H1 (cell line): Measurements from ENCODE around the gene YLPM1. TPM values are rescaled to one million over a fixed set of nuclear protein-coding genes. Genes with fewer than 3 reads are reported as not detected.

Source experiments
- CTCF ChIA-PET: fragments of 300-600 bp; sonication (Branson Sonifier 250); formaldehyde crosslinking; loops from one replicate; lab custom pipeline; 2021; ENCODE audit not compliant: partially characterized antibody; lab: Charles Lee
- POLR2A ChIA-PET: fragments of 300-600 bp; sonication (Branson Sonifier 250); formaldehyde crosslinking; loops from one replicate; lab custom pipeline; 2021; ENCODE audit warnings: inconsistent platforms; ENCODE audit not compliant: partially characterized antibody; lab: Charles Lee
- DNase-seq, 2 experiments: peaks; one replicate each; pipeline versions ENCODE4 v3.0.0 to v3.0.0-alpha.2; 2010 to 2022; ENCODE audit warnings: low spot score in 2 of 2, low read depth in 1 of 2, mixed read lengths in 1 of 2
- FAIRE-seq: peaks from 2 replicates; lab custom pipeline; 2011; peaks lifted over from hg19 to GRCh38; lab: Jason Lieb, UNC
- H2AFZ ChIP-seq: 2 replicates; pipeline ENCODE4 v1.8.1; 2012; ENCODE audit warnings: low read length, inconsistent platforms
- H2AK5ac ChIP-seq: 2 replicates; pipeline ENCODE4 v1.6.1; 2013; ENCODE audit warnings: low read depth, low read length
- H2BK120ac ChIP-seq: replicated peaks from 2 replicates; pipeline ENCODE3; 2013; ENCODE audit warnings: low read depth, low read length, inconsistent platforms
- H2BK12ac ChIP-seq: 2 replicates; pipeline ENCODE4 v1.6.1; 2013; ENCODE audit warnings: low read depth, low read length
- H2BK15ac ChIP-seq: 2 replicates; pipeline ENCODE4 v1.6.1; 2013; ENCODE audit warnings: low read length
- H2BK20ac ChIP-seq: 2 replicates; pipeline ENCODE4 v1.6.1; 2013; ENCODE audit warnings: low read length
- H2BK5ac ChIP-seq: 2 replicates; pipeline ENCODE4 v1.6.1; 2013; ENCODE audit warnings: low read depth, low read length
- H3K14ac ChIP-seq: 2 replicates; pipeline ENCODE4 v1.6.1; 2013; ENCODE audit warnings: inconsistent platforms; ENCODE audit not compliant: insufficient read length
- H3K18ac ChIP-seq: 2 replicates; pipeline ENCODE4 v1.6.1; 2013; ENCODE audit warnings: low read length; ENCODE audit errors: extremely low read depth
- H3K23ac ChIP-seq: 2 replicates; pipeline ENCODE4 v1.6.1; 2013; ENCODE audit warnings: inconsistent platforms; ENCODE audit not compliant: insufficient read length
- H3K23me2 ChIP-seq: 2 replicates; pipeline ENCODE4 v1.6.1; 2013; ENCODE audit warnings: low read depth, low read length
- H3K27ac ChIP-seq: 2 replicates; pipeline ENCODE4 v1.6.1; 2011; ENCODE audit warnings: low read depth, low read length, inconsistent platforms
- H3K27me3 ChIP-seq, 4 experiments: replicated peaks in 1 of 4; 1 replicate in 1 of 4; 2 replicates in 3 of 4; pipeline versions ENCODE4 v1.6.1 to v1.8.1; 2011 to 2013; ENCODE audit warnings: low read length in 3 of 4, mild to moderate bottlenecking in 3 of 4, inconsistent platforms in 2 of 4, mixed read lengths in 2 of 4, moderate library complexity in 1 of 4; ENCODE audit not compliant: control insufficient read depth in 3 of 4, insufficient read depth in 3 of 4; ENCODE audit errors: extremely low read depth in 1 of 4
- H3K36me3 ChIP-seq, 4 experiments: 2 replicates each; pipeline versions ENCODE4 v1.6.1 to v1.8.1; 2011 to 2013; ENCODE audit warnings: mild to moderate bottlenecking in 4 of 4, low read length in 3 of 4, moderate library complexity in 2 of 4, control low read depth in 1 of 4, inconsistent platforms in 1 of 4; ENCODE audit not compliant: insufficient read depth in 4 of 4, control insufficient read depth in 2 of 4
- H3K4ac ChIP-seq: replicated peaks from 2 replicates; pipeline ENCODE3; 2013; ENCODE audit warnings: low read length, low read depth, mixed read lengths, inconsistent platforms; ENCODE audit not compliant: insufficient read length
- H3K4me1 ChIP-seq, 4 experiments: replicated peaks in 1 of 4; 1 replicate in 1 of 4; 2 replicates in 3 of 4; pipeline versions ENCODE4 v1.6.1 to v1.8.1; 2011 to 2013; ENCODE audit warnings: low read length in 3 of 4, inconsistent platforms in 2 of 4, mixed read lengths in 1 of 4; ENCODE audit not compliant: insufficient read depth in 4 of 4, control insufficient read depth in 3 of 4
- H3K4me2 ChIP-seq, 2 experiments: 2 replicates each; pipeline versions ENCODE4 v1.6.1 to v1.8.1; 2011 to 2013; ENCODE audit warnings: low read depth in 2 of 2, low read length in 2 of 2, control low read depth in 1 of 2, inconsistent platforms in 1 of 2, mild to moderate bottlenecking in 1 of 2; ENCODE audit not compliant: insufficient read depth in 1 of 2
- H3K4me3 ChIP-seq, 4 experiments: fragments of 200-600, 300-600 bp in 1 of 4; sonication (generic), shearing (Covaris generic), sonication (Bioruptor Twin) in 1 of 4; 2 replicates each; pipeline versions ENCODE4 v1.5.1 to v1.8.1; 2011 to 2016; ENCODE audit warnings: low read length in 4 of 4, low read depth in 3 of 4, control low read depth in 2 of 4, inconsistent platforms in 2 of 4, mild to moderate bottlenecking in 2 of 4, mixed read lengths in 1 of 4, moderate library complexity in 1 of 4; ENCODE audit not compliant: insufficient read depth in 2 of 4; ENCODE audit errors: extremely low read depth in 1 of 4
- H3K56ac ChIP-seq: replicated peaks from 2 replicates; pipeline ENCODE3; 2013; ENCODE audit warnings: low read depth, mild to moderate bottlenecking, mixed read lengths, low read length, inconsistent platforms; ENCODE audit not compliant: insufficient read length
- H3K79me1 ChIP-seq: 2 replicates; pipeline ENCODE4 v1.6.1; 2013; ENCODE audit warnings: low read depth, low read length, control low read depth
- H3K79me2 ChIP-seq, 2 experiments: 2 replicates each; pipeline versions ENCODE4 v1.6.1 to v1.8.1; 2012 to 2013; ENCODE audit warnings: low read length in 2 of 2, mild to moderate bottlenecking in 2 of 2, inconsistent platforms in 1 of 2; ENCODE audit not compliant: insufficient read depth in 2 of 2, control insufficient read depth in 1 of 2
- H3K9ac ChIP-seq, 4 experiments: replicated peaks in 1 of 4; 1 replicate in 1 of 4; 2 replicates in 3 of 4; pipeline versions ENCODE4 v1.6.1 to v1.8.1; 2011 to 2013; ENCODE audit warnings: low read depth in 3 of 4, low read length in 3 of 4, control low read depth in 2 of 4, mild to moderate bottlenecking in 2 of 4, moderate library complexity in 2 of 4, inconsistent platforms in 1 of 4; ENCODE audit errors: extremely low read depth in 1 of 4
- H3K9me3 ChIP-seq, 2 experiments: 2 replicates each; pipeline versions ENCODE4 v1.6.1 to v1.8.1; 2012 to 2013; ENCODE audit warnings: mild to moderate bottlenecking in 2 of 2, moderate library complexity in 2 of 2, control low read depth in 1 of 2, inconsistent platforms in 1 of 2, low read depth in 1 of 2, low read length in 1 of 2, mixed read lengths in 1 of 2; ENCODE audit not compliant: insufficient read depth in 2 of 2
- H4K20me1 ChIP-seq, 2 experiments: replicated peaks in 1 of 2; 2 replicates each; pipeline versions ENCODE3 to v1.8.1; 2011 to 2013; ENCODE audit warnings: inconsistent platforms in 2 of 2, low read length in 2 of 2, mild to moderate bottlenecking in 1 of 2; ENCODE audit not compliant: insufficient read depth in 2 of 2, control insufficient read depth in 1 of 2
- H4K5ac ChIP-seq: 2 replicates; pipeline ENCODE4 v1.6.1; 2013; ENCODE audit warnings: low read length, low read depth, mixed read lengths, inconsistent platforms; ENCODE audit not compliant: insufficient read length
- H4K8ac ChIP-seq: 2 replicates; pipeline ENCODE4 v1.8.0; 2013; ENCODE audit warnings: mild to moderate bottlenecking, moderate library complexity, low read length, inconsistent platforms; ENCODE audit not compliant: insufficient read depth; ENCODE audit errors: extremely low read depth
- H4K91ac ChIP-seq: replicated peaks from 2 replicates; pipeline ENCODE3; 2013; ENCODE audit warnings: low read length, mixed read lengths, inconsistent platforms; ENCODE audit not compliant: insufficient read length
- ASH2L ChIP-seq: fragments of 200-600, 300-600 bp; sonication (generic); IDR thresholded peaks from one replicate; pipeline ENCODE4 v1.7.1; 2017; ENCODE audit warnings: low read length
- EP300 ChIP-seq, 2 experiments: IDR thresholded peaks; 1 replicate in 1 of 2; 2 replicates in 1 of 2; pipeline ENCODE4 v1.6.1; 2011 to 2012; ENCODE audit warnings: low read depth in 2 of 2, low read length in 2 of 2, mild to moderate bottlenecking in 2 of 2, borderline replicate concordance in 1 of 2, inconsistent platforms in 1 of 2, moderate library complexity in 1 of 2
- JUND ChIP-seq: IDR thresholded peaks from 2 replicates; pipeline ENCODE4 v1.6.1; 2011; ENCODE audit warnings: mild to moderate bottlenecking, improper control_type of control experiment, low read length
- RNF2 ChIP-seq: fragments of 200-900, 300-1000 bp; sonication (generic); IDR thresholded peaks from 2 replicates; pipeline ENCODE4 v1.7.1; 2016; ENCODE audit warnings: borderline replicate concordance, low read depth, mild to moderate bottlenecking, antibody characterized with exemption, low read length; ENCODE audit not compliant: poor library complexity, severe bottlenecking; ENCODE audit errors: missing control alignments
- SRF ChIP-seq: IDR thresholded peaks from 2 replicates; pipeline ENCODE4 v1.6.1; 2011; ENCODE audit warnings: mild to moderate bottlenecking, low read depth, low read length, moderate library complexity
- WGBS, 2 experiments: shearing (Covaris generic) in 1 of 2; methylation state at CpG; one replicate each; pipeline versions ENCODE4 v1.1.6 to v1.1.7; 2013 to 2015; ENCODE audit warnings: low lambda C conversion rate in 2 of 2, mixed read lengths in 2 of 2, inconsistent platforms in 1 of 2, low coverage in 1 of 2, missing lambda C conversion rate in 1 of 2; ENCODE audit not compliant: insufficient replicate concordance in 2 of 2, insufficient coverage in 1 of 2, insufficient read length in 1 of 2; ENCODE audit errors: extremely low coverage in 1 of 2, missing lambda C conversion rate in 1 of 2; 5-methylcytosine and 5-hydroxymethylcytosine counted together
- polyA plus RNA-seq, 7 experiments: library from polyadenylated mRNA; depleted of rRNA in 3 of 7; stranded (reverse) in 5 of 7; unstranded in 2 of 7; fragments of >200 nt in 5 of 7; fragments of 200-250 nt in 2 of 7; gene quantifications; 1 replicate in 5 of 7; 2 replicates in 1 of 7; 4 replicates in 1 of 7; pipeline versions ENCODE4 v1.2.1 to v1.2.3, GENCODE V29; 2011 to 2013; ENCODE audit warnings: missing spikeins in 2 of 7, mixed read lengths in 2 of 7
- total RNA-seq: library from RNA; stranded (reverse); fragmentation: NEBNext Ultra II Directional; extraction: Animal tissue kit (Norgen Biotek cat#: 25700); gene quantifications from 2 replicates; pipeline ENCODE4 v1.2.1, GENCODE V29; 2021

YLPM1 gene
- total and polyA plus RNA-seq, 2 of the 8 experiments (the other 6 are each of a cell fraction or from before 2014, with no cell fraction given), result 13.5 to 71.7 TPM

- CTCF ChIA-PET, result interaction anchor here (0.6 to 5.3 kb wide), 6 partner anchors 9 to 241 kb away, joined by 3 to 46 read pairs (median 4); no protein-coding TSS in a partner anchor
- Histone ChIP-seq H2BK5ac (no peak overlapping the region), H3K56ac (no peak overlapping the region), H3K79me2 (no peaks in the 10 kb centered on the region), H4K8ac (no peak overlapping the region), H2BK15ac (no peak overlapping the region), H4K20me1 (no peaks in the 10 kb centered on the region), H3K27ac (no peak overlapping the region), H3K4me3 (no peak overlapping the region), H3K4me1 (no peaks in the 10 kb centered on the region), H3K4me2 (no peak overlapping the region), H3K23me2 (no peaks in the 10 kb centered on the region), H2AK5ac (no peak overlapping the region), H3K23ac (no peak overlapping the region), H3K9ac (no peak overlapping the region), H2BK20ac (no peak overlapping the region), H2BK12ac (no peak overlapping the region), H4K91ac (no peak overlapping the region), H3K36me3 (no peaks in the 10 kb centered on the region), H4K5ac (no peak overlapping the region), H3K4ac (no peak overlapping the region), H3K27me3 (no peaks in the 10 kb centered on the region), H2AFZ (no peak overlapping the region), H2BK120ac (no peak overlapping the region), H3K79me1 (no peaks in the 10 kb centered on the region), H3K14ac (no peak overlapping the region), H3K18ac (no peak overlapping the region), H3K9me3 (no peaks in the 10 kb centered on the region)
- POLR2A ChIA-PET, result interaction anchor here (1.9 kb wide), 1 partner anchor 11 kb away, joined by 6 read pairs; no protein-coding TSS in a partner anchor
- no peak for FAIRE-seq
- DNase-seq, result no peak
- no peak for TF ChIP-seq ASH2L
- TF ChIP-seq SRF, result no peak
- TF ChIP-seq EP300 (IDR thresholded peaks at IDR 0.05; ENCODE audit: borderline replicate concordance in 1 of 2, low read depth in 2 of 2, low read length in 2 of 2), result no peak
- no peak for TF ChIP-seq RNF2
- no peak for TF ChIP-seq JUND
- WGBS, 2 experiments, result 87% methylated on average over 1 of the region's 1 CpG; no CpG with 5 or more reads in 1 of the 2 experiments
Measured at GRCh38 chr14:74846968-74847665, 84.0 kb downstream of the YLPM1 start.
